Measurements from ENCODE around the gene ZNF598.
"Not testable (repeated sequence)": the region's sequence is repeated elsewhere in the genome, so short reads cannot be mapped to it uniquely, and the experiment has no call there.

ZNF598 gene

GRCh38 chr16:1959269-1960039, 50.2 kb downstream of the ZNF598 start, which contains the start of gene NDUFB10:
TSS of gene NDUFB10 (plus strand) at chr16:1959538. CDS start at chr16:1959625, 87 bp downstream.
- DNase-seq (ENCODE audit: low read depth, low spot score): no peak

- no peak for DNase-seq (ENCODE audit: low read depth, low spot score)
Observed at GRCh38 chr16:1958715-1959268, 50.8 kb downstream of the ZNF598 start.

- DNase-seq (ENCODE audit: low read depth, low spot score): not testable (repeated sequence)
Observed at GRCh38 chr16:1958143-1958491, 51.5 kb downstream of the ZNF598 start.

- not testable (repeated sequence) for DNase-seq (ENCODE audit: low read depth, low spot score)
Observed at GRCh38 chr16:1957434-1958142, 52.0 kb downstream of the ZNF598 start.

- DNase-seq (ENCODE audit: low read depth, low spot score): no peak
Observed at GRCh38 chr16:1953734-1954133, 55.9 kb downstream of the ZNF598 start.

- no peak for DNase-seq (ENCODE audit: low read depth, low spot score)
Observed at GRCh38 chr16:1950559-1950958, 59.1 kb downstream of the ZNF598 start.

- no peak for DNase-seq (ENCODE audit: low read depth, low spot score)
Observed at GRCh38 chr16:1950047-1950446, 59.6 kb downstream of the ZNF598 start.

GRCh38 chr16:1949507-1949906, 60.1 kb downstream of the ZNF598 start:
- DNase-seq (ENCODE audit: low read depth, low spot score): no peak

Data from smooth muscle cell of the brain vasculature (primary cell).